ENCODE data around the gene MLLT6. TPM values are rescaled to one million over a fixed set of nuclear protein-coding genes. Genes with fewer than 3 reads are reported as not detected.

The MLLT6 gene
- total RNA-seq, 1 donor from 2014 or later: 70.2 TPM

DNA sequence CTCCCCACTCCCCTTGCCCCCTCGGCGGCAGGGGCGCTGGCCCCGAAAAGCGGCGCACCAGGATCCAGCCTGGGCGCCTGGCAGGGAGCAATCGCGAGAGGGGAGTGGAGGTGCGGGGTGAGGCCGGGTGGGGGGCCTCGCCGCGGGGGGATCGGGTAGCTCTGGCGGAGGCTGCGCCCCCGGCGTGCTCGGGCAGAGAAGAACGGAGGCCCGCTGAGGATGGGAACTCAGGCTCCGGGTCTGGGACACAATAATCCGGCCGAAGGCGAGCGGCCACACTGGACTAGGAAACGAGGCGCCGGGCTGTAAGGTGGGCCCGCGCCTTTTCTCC lies 43.8 kb downstream of the MLLT6 start:
- H3K4me1 ChIP-seq: peaks cover 65% of the 10 kb centered on the region
- TF ChIP-seq POLR2A (IDR thresholded peaks at IDR 0.05) (no peak), POLR2AphosphoS5 (IDR thresholded peaks at IDR 0.05; ENCODE audit: insufficient read depth in 1 of 2, low read depth in 1 of 2) (no peak)
- TF ChIP-seq, protein P1, sequence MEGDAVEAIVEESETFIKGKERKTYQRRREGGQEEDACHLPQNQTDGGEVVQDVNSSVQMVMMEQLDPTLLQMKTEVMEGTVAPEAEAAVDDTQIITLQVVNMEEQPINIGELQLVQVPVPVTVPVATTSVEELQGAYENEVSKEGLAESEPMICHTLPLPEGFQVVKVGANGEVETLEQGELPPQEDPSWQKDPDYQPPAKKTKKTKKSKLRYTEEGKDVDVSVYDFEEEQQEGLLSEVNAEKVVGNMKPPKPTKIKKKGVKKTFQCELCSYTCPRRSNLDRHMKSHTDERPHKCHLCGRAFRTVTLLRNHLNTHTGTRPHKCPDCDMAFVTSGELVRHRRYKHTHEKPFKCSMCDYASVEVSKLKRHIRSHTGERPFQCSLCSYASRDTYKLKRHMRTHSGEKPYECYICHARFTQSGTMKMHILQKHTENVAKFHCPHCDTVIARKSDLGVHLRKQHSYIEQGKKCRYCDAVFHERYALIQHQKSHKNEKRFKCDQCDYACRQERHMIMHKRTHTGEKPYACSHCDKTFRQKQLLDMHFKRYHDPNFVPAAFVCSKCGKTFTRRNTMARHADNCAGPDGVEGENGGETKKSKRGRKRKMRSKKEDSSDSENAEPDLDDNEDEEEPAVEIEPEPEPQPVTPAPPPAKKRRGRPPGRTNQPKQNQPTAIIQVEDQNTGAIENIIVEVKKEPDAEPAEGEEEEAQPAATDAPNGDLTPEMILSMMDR (IDR thresholded peaks at IDR 0.05): no peak
- H3K27ac ChIP-seq: peak overlapping the region; percentile 83
- no peaks in the 10 kb centered on the region for H3K36me3 ChIP-seq
- H3K9me3 ChIP-seq: no peaks in the 10 kb centered on the region
- DNase-seq (ENCODE audit: extremely low spot score in 2 of 2): no peak
- intact Hi-C loops (cut with DNase I): loop anchor here (2.0 kb wide), 1 partner anchor 18 kb away; the partner anchor contains the start of gene CISD3
- no peaks in the 10 kb centered on the region for H3K27me3 ChIP-seq
- peak overlapping the region; percentile 65 to 98 for H3K4me3 ChIP-seq

DNA sequence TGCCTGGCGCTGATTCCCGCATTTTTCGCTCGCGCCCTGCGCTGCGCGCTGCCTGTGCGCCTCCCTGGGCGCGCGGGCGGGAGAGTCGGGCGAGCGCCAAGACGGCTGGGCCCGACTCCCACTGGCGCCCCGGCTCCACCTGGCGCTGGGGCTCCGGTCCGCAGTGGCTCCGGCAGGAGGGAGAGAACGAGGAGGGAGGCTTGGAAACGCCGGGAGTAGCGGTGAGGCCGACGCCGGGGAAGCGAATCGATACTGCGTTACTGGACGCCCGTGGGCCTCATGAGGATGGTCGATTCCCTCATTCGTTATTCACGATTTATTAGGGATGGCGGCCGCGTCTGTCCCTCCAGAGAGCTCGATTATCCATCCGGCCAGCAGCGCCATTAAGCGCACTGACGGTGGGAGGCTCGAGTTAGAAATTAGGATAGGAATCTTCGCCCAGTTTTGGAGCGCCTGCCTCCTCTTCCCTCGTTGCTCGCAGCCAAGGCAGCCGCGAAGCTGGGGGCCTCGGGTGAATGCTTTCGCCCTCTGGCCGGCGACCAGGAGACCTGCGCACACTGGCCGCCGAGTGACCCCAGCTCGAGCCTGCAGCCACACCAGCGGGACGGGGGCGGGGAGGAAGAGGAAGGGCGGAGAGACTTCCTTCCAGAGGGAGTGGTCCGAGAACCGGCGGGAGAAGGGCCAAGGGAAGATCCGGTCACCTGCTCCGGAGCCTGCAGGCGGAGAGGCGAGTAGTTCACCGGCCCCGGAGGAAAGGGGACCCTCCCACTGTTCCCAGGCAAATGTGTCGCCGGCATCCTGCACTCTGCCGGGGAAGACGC lies 44.4 kb downstream of the MLLT6 start:
- Histone ChIP-seq H3K4me1 (peaks cover 70% of the 10 kb centered on the region), H3K9me3 (no peaks in the 10 kb centered on the region), H3K4me3 (peak overlapping the region; percentile 65 to 98), H3K36me3 (peaks cover 0 to 3% of the 10 kb centered on the region in 2 donors), H3K27me3 (no peaks in the 10 kb centered on the region), H3K27ac (peak overlapping the region; percentile 83)
- intact Hi-C loops (cut with DNase I): loop anchor here (2.0 to 5.0 kb wide), 2 partner anchors 19 to 48 kb away; partner anchors contain the start of genes CISD3 and PIP4K2B
- TF ChIP-seq POLR2AphosphoS5 (IDR thresholded peaks at IDR 0.05; ENCODE audit: insufficient read depth in 1 of 2, low read depth in 1 of 2): peak; percentile 64 to 91
- TF ChIP-seq, protein P1 (IDR thresholded peaks at IDR 0.05): no peak
- TF ChIP-seq POLR2A (IDR thresholded peaks at IDR 0.05): peak in 1 of 2 donors; percentile 65
- peak in 1 of 2 donors; percentile 95 for DNase-seq (ENCODE audit: extremely low spot score in 2 of 2)

DNA sequence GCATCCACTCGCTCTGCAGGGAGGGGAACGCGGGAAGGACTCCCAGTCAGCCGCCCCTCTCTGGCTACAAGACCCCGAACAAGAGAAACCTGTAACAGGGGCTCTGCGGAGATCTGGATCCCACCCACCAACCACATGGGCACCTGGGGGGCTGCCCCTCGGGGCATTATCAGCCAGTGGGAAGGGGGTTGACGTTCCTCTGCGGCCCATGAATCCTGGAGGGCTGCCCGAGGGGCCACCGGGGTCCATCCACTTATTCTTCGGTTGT lies 44.9 kb downstream of the MLLT6 start:
- H3K4me3 ChIP-seq: peak overlapping the region; percentile 65 to 98
- H3K9me3 ChIP-seq: no peaks in the 10 kb centered on the region
- peak overlapping the region; percentile 83 for H3K27ac ChIP-seq
- no peak for TF ChIP-seq POLR2A (IDR thresholded peaks at IDR 0.05)
- TF ChIP-seq POLR2AphosphoS5 (IDR thresholded peaks at IDR 0.05; ENCODE audit: insufficient read depth in 1 of 2, low read depth in 1 of 2): no peak
- H3K27me3 ChIP-seq: no peaks in the 10 kb centered on the region
- peaks cover 0 to 8% of the 10 kb centered on the region in 2 donors for H3K36me3 ChIP-seq
- DNase-seq (ENCODE audit: extremely low spot score in 2 of 2): no peak
- intact Hi-C loops (cut with DNase I): loop anchor here (5.0 kb wide), 1 partner anchor 47 kb away; the partner anchor contains the start of gene PIP4K2B
- H3K4me1 ChIP-seq: peaks cover 76% of the 10 kb centered on the region

DNA sequence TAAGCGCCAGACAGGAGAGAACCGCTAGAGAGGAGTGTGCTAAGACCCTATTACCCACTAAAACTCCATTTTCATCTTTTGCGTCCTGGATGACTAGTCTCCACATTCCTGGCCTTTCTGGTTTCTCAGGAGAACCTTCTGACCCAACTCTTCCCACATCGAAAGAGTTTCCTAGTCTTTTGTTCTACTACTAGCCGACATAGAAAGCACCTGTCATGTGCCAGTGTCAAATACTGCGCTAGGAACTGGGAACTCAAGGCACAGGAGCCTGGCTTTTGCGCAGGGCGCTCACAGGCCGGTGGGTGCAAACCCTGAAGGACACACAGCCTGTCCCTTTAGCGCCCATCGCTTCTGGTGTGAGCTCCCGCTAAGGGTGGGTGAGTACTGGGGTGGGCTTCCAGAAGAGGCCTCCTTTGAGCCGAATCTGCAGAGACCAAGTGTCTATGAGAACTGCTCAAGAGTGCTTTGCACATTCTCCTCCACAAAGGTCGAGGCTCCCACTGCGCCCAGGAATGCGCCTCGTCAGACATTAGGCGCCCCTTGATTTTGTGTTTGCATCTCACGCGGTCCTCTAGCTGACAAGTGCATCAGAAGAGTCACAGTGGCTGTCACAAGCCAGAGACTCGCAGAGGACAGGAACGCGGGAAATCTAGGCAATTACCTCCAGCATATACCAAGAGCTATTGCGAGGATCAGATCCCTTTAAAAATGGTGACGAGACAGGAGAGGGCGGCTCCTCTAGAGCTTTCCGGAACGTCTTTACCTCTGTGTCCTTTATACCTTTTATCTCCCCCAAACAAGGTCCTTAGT lies 45.4 kb downstream of the MLLT6 start:
- DNase-seq (ENCODE audit: extremely low spot score in 2 of 2): no peak
- Histone ChIP-seq H3K27ac (peak overlapping the region; percentile 83), H3K27me3 (no peaks in the 10 kb centered on the region), H3K9me3 (no peaks in the 10 kb centered on the region), H3K36me3 (peaks cover 0 to 12% of the 10 kb centered on the region in 2 donors), H3K4me3 (peak overlapping the region; percentile 65 to 98), H3K4me1 (peaks cover 76% of the 10 kb centered on the region)
- TF ChIP-seq, protein P1 (IDR thresholded peaks at IDR 0.05): no peak
- no peak for TF ChIP-seq POLR2A (IDR thresholded peaks at IDR 0.05)
- TF ChIP-seq POLR2AphosphoS5 (IDR thresholded peaks at IDR 0.05; ENCODE audit: insufficient read depth in 1 of 2, low read depth in 1 of 2): no peak
- intact Hi-C loops (cut with DNase I): loop anchor here (5.0 kb wide), 1 partner anchor 47 kb away; the partner anchor contains the start of gene PIP4K2B

DNA sequence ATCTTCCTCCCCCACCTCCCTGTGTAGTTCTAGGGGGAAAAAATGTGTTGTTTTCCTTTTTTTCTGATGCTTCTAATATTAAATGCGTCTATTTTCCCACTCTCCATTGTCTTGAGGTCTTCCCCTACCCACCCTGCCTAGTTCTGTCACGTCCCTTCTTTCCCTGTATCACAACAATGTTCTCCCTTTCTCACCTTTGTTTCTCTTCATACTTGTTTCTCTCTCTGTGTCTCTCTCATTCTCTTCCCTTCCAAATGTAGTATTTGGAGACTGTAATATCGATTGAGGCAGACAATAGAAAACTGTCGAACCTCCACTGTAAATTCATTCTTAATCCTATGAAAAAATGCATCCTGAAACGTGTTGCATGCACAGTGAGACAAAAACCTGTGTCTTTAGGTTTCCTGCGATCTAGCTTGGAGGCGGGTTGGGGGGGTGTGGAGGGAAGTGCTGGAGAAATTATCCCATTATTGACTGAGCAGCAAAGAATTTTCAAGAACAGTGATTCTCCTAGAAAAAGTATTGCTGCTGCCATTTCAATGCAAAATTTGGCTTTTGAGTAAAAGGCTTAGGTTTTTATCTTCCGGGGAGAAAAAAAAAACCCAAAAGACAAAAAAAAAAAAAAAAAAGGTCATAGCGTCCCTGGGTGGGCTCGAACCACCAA lies 46.2 kb downstream of the MLLT6 start:
- Histone ChIP-seq H3K4me3 (peak overlapping the region; percentile 65 to 91), H3K27ac (peak overlapping the region; percentile 83), H3K9me3 (no peaks in the 10 kb centered on the region), H3K36me3 (peaks cover 0 to 19% of the 10 kb centered on the region in 2 donors), H3K27me3 (no peaks in the 10 kb centered on the region), H3K4me1 (peaks cover 68% of the 10 kb centered on the region)
- intact Hi-C loops (cut with DNase I): loop anchor here (5.0 kb wide), 1 partner anchor 46 kb away; the partner anchor contains the start of gene PIP4K2B
- no peak for DNase-seq (ENCODE audit: extremely low spot score in 2 of 2)
- TF ChIP-seq POLR2A (IDR thresholded peaks at IDR 0.05) (no peak), POLR2AphosphoS5 (IDR thresholded peaks at IDR 0.05; ENCODE audit: insufficient read depth in 1 of 2, low read depth in 1 of 2) (no peak)
- TF ChIP-seq, protein P1 (IDR thresholded peaks at IDR 0.05): no peak
